ENCODE data around the gene MGAM2. TPM values are rescaled to one million over a fixed set of nuclear protein-coding genes. Genes with fewer than 3 reads are reported as not detected.
A peak's percentile ranks its signal among the peaks of the same experiment; 100 is the strongest.

The MGAM2 gene
- total and polyA plus RNA-seq, 2 of the 4 experiments (the other 2 are of a cell fraction) = not detected

DNA sequence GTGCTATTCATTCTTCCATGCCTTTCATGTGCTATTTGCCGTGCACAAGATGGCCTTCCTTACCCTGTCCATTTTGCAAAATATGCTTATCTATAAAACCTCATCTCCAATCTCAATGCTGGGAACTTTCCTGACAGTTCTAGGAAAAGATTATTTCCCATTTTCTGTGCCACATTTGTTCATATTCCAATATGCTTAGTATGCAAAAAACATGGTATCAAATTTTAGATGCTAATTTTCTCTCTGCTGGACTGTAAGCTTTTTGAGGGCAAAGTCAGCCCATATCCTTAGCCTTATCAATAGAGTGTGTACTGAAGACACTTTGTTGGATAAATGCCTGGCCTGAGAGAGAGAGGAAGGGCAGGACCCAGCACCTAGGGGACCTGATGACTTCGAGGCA, 39.4 kb downstream of the MGAM2 start:
- H3K18ac ChIP-seq (ENCODE audit: low read depth, low read length) = no peak overlapping the region
- no peak for ATAC-seq (ENCODE audit: low read depth)
- TF ChIP-seq FOS (IDR thresholded peaks at IDR 0.05; ENCODE audit: low read depth, low read length) (no peak), RFX5 (IDR thresholded peaks at IDR 0.05; ENCODE audit: low read depth, low read length) (no peak), POLR2A (IDR thresholded peaks at IDR 0.05; ENCODE audit: low read depth, low read length) (no peak), NFE2L2 (IDR thresholded peaks at IDR 0.05; ENCODE audit: low read depth, low read length) (no peak), MAZ (IDR thresholded peaks at IDR 0.05; ENCODE audit: borderline replicate concordance, low read depth, low read length) (no peak), CEBPB (IDR thresholded peaks at IDR 0.05; ENCODE audit: low read depth, low read length) (no peak), MAFK (IDR thresholded peaks at IDR 0.05; ENCODE audit: low read depth, low read length) (peak; percentile 71), BHLHE40 (IDR thresholded peaks at IDR 0.05; ENCODE audit: low read depth, low read length) (no peak)
- TF ChIP-seq, protein P1, sequence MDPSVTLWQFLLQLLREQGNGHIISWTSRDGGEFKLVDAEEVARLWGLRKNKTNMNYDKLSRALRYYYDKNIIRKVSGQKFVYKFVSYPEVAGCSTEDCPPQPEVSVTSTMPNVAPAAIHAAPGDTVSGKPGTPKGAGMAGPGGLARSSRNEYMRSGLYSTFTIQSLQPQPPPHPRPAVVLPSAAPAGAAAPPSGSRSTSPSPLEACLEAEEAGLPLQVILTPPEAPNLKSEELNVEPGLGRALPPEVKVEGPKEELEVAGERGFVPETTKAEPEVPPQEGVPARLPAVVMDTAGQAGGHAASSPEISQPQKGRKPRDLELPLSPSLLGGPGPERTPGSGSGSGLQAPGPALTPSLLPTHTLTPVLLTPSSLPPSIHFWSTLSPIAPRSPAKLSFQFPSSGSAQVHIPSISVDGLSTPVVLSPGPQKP (IDR thresholded peaks at IDR 0.05; ENCODE audit: borderline replicate concordance, low read depth, low read length) = no peak
- H2AK9ac ChIP-seq (replicated peaks; ENCODE audit: low read depth, low read length, poor library complexity) = no peak overlapping the region
- H4K91ac ChIP-seq (ENCODE audit: insufficient read depth, low read depth, low read length) = no peak overlapping the region
- no peaks in the 10 kb centered on the region for H3K4me1 ChIP-seq (ENCODE audit: control insufficient read depth, insufficient read depth, low read length)
- no peak overlapping the region for H3K56ac ChIP-seq (ENCODE audit: extremely low read depth, insufficient read depth, low read length)
- no peak overlapping the region for H3K14ac ChIP-seq (replicated peaks; ENCODE audit: low read depth, low read length)
- no peak overlapping the region for H4K5ac ChIP-seq (ENCODE audit: low read depth, low read length)
- in situ Hi-C loops (cut with MboI; ENCODE audit: low sequenced_read_pairs) (no loop called here), intact Hi-C loops (cut with micrococcal nuclease) (no loop called here), dilution Hi-C loops (cut with HindIII; ENCODE audit: low sequenced_read_pairs, unreplicated experiment) (no loop called here)
- no peaks in the 10 kb centered on the region for H4K20me1 ChIP-seq (ENCODE audit: insufficient read depth, low read length)
- H2BK5ac ChIP-seq (ENCODE audit: low read depth, low read length, poor library complexity, severe bottlenecking) = no peak overlapping the region
- H3K4me2 ChIP-seq (ENCODE audit: low read depth, low read length) = no peak overlapping the region
- no peak overlapping the region for H2BK15ac ChIP-seq (ENCODE audit: low read depth, low read length)
- no peak overlapping the region for H3K4me3 ChIP-seq (ENCODE audit: insufficient read depth, low read depth, low read length)
- H2AK5ac ChIP-seq (ENCODE audit: low read depth, low read length) = no peak overlapping the region
- no peak overlapping the region for H2BK20ac ChIP-seq (ENCODE audit: low read depth, low read length)
- H3K9ac ChIP-seq (ENCODE audit: low read depth, low read length) = no peak overlapping the region
- no peak overlapping the region for H3K27ac ChIP-seq (ENCODE audit: insufficient read depth, low read length)
- H3K9me3 ChIP-seq (ENCODE audit: control insufficient read depth, insufficient read depth, low read length) = peaks cover 15% of the 10 kb centered on the region
- no peaks in the 10 kb centered on the region for H3K79me1 ChIP-seq (ENCODE audit: low read depth in 1 of 2, low read length in 2 of 2)
- no peak overlapping the region for H3K23ac ChIP-seq (ENCODE audit: low read depth, low read length)
- no peak overlapping the region for H2BK120ac ChIP-seq (ENCODE audit: low read depth, low read length)
- no peak overlapping the region for H4K8ac ChIP-seq (ENCODE audit: low read depth in 2 of 2, low read length in 2 of 2)
- WGBS, 2 experiments (ENCODE audit: extremely low coverage in 2 of 2, insufficient read length in 1 of 2) = 50% methylated on average over 1 of the region's 2 CpGs; no CpG with 5 or more reads in 1 of the 2 experiments
- H3K4ac ChIP-seq (ENCODE audit: low read depth, low read length) = no peak overlapping the region
- no peak overlapping the region for H2AFZ ChIP-seq (replicated peaks; ENCODE audit: low read length, poor library complexity)
- no peak for DNase-seq
- no peaks in the 10 kb centered on the region for H3K36me3 ChIP-seq (ENCODE audit: control insufficient read depth, insufficient read depth, low read length)
- no peaks in the 10 kb centered on the region for H3K27me3 ChIP-seq (ENCODE audit: control insufficient read depth, insufficient read depth, low read length)
- ChIA-PET POLR2A (ENCODE audit: unreplicated experiment) (no interaction called here), CTCF (no interaction called here)
- H3K9me1 ChIP-seq (ENCODE audit: insufficient read depth, low read length) = no peaks in the 10 kb centered on the region
- no TSS peak for BruUV-seq (replicated peaks)

All from IMR-90 (cell line).